ENCODE data around the gene CAMK2G. TPM values are rescaled to one million over a fixed set of nuclear protein-coding genes. Genes with fewer than 3 reads are reported as not detected.

The CAMK2G gene
- total RNA-seq (10 to 100 TPM; 10.4 to 18.6 (median 14.7) TPM), polyA plus RNA-seq (10 to 100 TPM in 1 of 2 donors, 1 to 10 TPM in 1; 8.0 to 11.3 TPM)
- long read RNA-seq, donor 1, partial matches to known transcripts = 2 of 14 reads
- long read RNA-seq, donor 1, other reads (novel, unspliced or antisense) = 10 of 14 reads
- long read RNA-seq, donor 2, transcript CAMK2G-206 (21 exons, 3,767 nt) = major isoform, 18 of 153 reads
- long read RNA-seq, donor 2, transcript CAMK2G-205 (20 exons, 1,822 nt) = minor isoform, 16 of 153 reads
- long read RNA-seq, donor 2, transcript CAMK2G-204 (19 exons, 3,563 nt) = minor isoform, 7 of 153 reads
- long read RNA-seq, donor 2, transcript CAMK2G-202 (21 exons, 3,720 nt) = minor isoform, 11 of 153 reads
- long read RNA-seq, donor 2, partial matches to known transcripts = 14 of 153 reads
- long read RNA-seq, donor 2, other reads (novel, unspliced or antisense) = 82 of 153 reads
- long read RNA-seq, donor 3, partial matches to known transcripts = 1 of 14 reads
- long read RNA-seq, donor 3, other reads (novel, unspliced or antisense) = 9 of 14 reads

GRCh38 chr10:73874267-73875138 lies at the start of gene CAMK2G:
Gene CAMK2G (minus strand): TSS chr10:73874555. CDS start chr10:73874461, 94 bp downstream.
- peaks cover 0 to 33% (median 12%) of the 10 kb centered on the region in 12 donors for H3K4me1 ChIP-seq
- WGBS, 4 donors = 1 to 7% (median 1%) methylated on average over 21 to 95 of the region's 95 CpGs
- peak within 1 kb of the TSS; percentile 61 to 96 (median 83) for H3K4me3 ChIP-seq
- TF ChIP-seq CTCF (IDR thresholded peaks at IDR 0.05) (peak in 1 of 12 donors; percentile 13), POLR2A (IDR thresholded peaks at IDR 0.05) (peak in 1 of 2 donors; percentile 46)
- no peaks in the 10 kb centered on the region for H3K27me3 ChIP-seq
- H3K36me3 ChIP-seq = peaks cover 0 to 23% (median 8%) of the 10 kb centered on the region in 9 donors
- intact Hi-C loops (cut with DNase I) = loop anchor here in 1 of 10 donors (5.0 kb wide), 1 partner anchor 102 kb away; a partner anchor contains a TSS
- no peaks in the 10 kb centered on the region for H3K9me3 ChIP-seq
- peak within 1 kb of the TSS in 10 of 12 donors; percentile 39 to 83 (median 64) for H3K27ac ChIP-seq
- DNase-seq = peak; percentile 87 to 94 (median 89)
- ATAC-seq = peak; percentile 88 to 92 (median 91)

- WGBS, 4 donors = 86 to 99% (median 91%) methylated on average over 2 of the region's 2 CpGs
- no peaks in the 10 kb centered on the region for H3K36me3 ChIP-seq
- intact Hi-C loops (cut with DNase I) = no loop called here
- no peak for ATAC-seq
- DNase-seq = no peak
- TF ChIP-seq POLR2A (IDR thresholded peaks at IDR 0.05) (no peak), CTCF (IDR thresholded peaks at IDR 0.05) (no peak)
- H3K4me1 ChIP-seq = peaks cover 0 to 16% (median 6%) of the 10 kb centered on the region in 12 donors
- no peak overlapping the region for H3K4me3 ChIP-seq
- H3K27me3 ChIP-seq = no peaks in the 10 kb centered on the region
- peaks cover 0 to 12% (median 0%) of the 10 kb centered on the region in 12 donors for H3K9me3 ChIP-seq
- H3K27ac ChIP-seq = no peak overlapping the region
These were observed 48.4 kb upstream of the CAMK2G start for GRCh38 chr10:73922864-73923133.

- intact Hi-C loops (cut with DNase I) = no loop called here
- WGBS, 4 donors = 92 to 96% (median 95%) methylated on average over 6 of the region's 6 CpGs
These were observed 47.9 kb upstream of the CAMK2G start for GRCh38 chr10:73922007-73922863.

More at GRCh38 chr10:73922007-73922863, 47.9 kb upstream of the CAMK2G start:
- no peak for DNase-seq
- TF ChIP-seq CTCF (IDR thresholded peaks at IDR 0.05) (no peak), POLR2A (IDR thresholded peaks at IDR 0.05) (no peak)
- Histone ChIP-seq H3K4me1 (peaks cover 0 to 21% (median 7%) of the 10 kb centered on the region in 12 donors), H3K27me3 (no peaks in the 10 kb centered on the region), H3K9me3 (peaks cover 0 to 12% (median 0%) of the 10 kb centered on the region in 12 donors), H3K36me3 (peaks cover 0 to 3% (median 0%) of the 10 kb centered on the region in 9 donors), H3K27ac (no peak overlapping the region), H3K4me3 (no peak overlapping the region)
- no peak for ATAC-seq

Data from heart left ventricle (tissue), 16 donors.